NOMO-1 (cell line): Measurements from ENCODE around the gene CST7.

Experiments
- DNase-seq, 2 experiments: peaks; one replicate each; lab custom pipeline; 2025; ENCODE audit not compliant: unreplicated experiment in 2 of 2; lab: John Stamatoyannopoulos, UW

Gene CST7

GRCh38 chr20:24950128-24950835 is 1.2 kb downstream of the CST7 start:
- DNase-seq, result no peak

DNA sequence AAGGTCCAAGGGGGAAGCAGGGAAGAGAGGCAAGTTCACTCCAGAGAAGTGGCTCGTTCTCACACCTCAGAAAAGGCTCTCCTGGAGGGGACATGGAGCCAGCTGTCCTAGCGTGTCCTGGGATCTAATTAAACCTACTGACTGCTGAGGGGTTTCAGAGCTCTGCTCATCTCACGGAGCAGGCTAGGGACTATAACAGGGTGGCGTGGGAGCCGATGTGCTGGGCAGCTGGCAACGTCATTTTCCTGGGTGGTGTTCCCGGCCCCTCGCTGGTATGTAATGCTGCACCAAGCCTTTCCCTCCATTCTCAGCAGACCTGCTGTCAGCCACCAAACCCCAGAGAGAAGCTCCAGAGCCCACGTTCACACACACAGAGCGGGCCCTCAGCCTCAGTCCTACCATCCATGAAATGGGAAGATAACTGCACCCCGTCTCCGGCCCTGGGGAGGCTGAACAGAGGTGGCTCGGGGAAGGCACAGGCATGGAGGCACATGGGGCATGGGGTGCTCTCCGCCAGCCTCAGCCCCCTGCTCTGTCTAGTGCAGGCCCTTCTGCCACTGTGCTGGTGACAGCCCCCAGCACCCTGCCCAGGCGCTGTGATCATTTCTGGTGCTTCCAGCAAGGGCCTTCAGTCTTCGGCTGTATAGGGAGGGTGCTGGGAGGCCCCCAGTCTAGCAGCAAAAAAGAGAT is 1.9 kb downstream of the CST7 start:
- DNase-seq, result no peak

DNA sequence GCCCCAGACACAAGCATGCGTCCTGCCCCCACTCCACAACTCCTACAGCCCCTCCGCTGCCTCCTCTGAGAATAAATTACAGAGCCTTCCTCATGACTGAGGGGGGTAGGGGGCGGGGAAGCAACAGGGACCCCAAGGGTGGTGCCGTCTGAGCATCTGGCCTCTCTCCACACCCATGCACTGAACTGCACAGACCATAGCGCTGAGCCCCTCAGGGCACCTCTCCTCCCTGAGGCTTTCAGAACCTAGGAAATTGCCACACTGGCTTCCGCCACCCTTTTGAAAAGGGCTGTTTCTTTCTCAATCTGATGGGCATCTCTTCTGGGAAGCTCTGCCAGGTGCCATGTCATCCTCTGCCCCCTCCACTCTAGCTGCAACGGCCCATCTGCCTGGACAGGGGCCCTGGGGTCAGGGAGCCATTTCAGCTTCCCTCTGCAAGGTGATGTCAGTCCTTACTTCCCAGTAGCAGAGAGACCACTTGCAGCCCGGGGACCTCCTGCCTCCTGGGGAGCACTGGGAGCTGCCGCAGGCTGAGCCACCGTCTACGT is 2.5 kb downstream of the CST7 start:
- no peak for DNase-seq

DNA sequence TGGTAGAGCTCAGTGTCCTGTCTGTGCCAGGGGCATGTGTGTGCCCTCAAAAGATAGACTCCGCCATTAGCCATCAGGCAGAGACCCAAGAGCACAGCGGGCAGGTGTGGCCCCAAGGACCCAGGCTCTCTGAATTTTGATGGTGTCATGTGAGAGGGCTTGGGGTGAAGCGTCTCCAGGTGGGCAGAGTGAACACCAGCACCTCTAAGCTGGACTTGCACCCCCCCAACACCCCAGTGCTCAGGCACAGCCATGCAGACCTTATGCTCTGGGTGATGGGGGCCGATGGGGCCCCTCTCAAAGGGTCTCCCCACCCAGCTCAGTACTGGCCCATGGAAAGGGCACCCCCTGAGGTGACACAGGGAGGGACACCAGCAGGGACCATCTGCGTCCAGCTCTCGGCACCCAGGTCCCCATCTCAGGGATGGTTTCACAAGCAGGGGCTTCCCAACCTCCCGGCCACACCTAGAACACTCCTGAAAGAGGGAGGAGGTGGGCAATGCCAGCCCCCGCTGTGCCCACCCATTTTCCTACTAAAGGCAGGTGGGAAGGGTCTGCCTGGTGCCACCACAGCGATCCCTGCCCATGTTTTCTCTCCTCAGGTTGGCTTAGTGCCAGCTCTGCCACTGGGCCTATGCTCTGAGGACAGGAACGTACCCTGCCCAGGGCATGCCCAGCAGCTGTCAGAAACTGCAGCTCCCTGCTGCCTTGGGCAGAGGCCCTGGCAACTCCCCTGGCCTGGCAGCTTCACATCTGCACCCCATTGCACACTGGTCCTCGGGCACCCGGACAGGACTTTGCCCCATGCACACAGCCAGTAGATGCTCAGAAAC is 3.5 kb downstream of the CST7 start:
- DNase-seq, result no peak

DNA sequence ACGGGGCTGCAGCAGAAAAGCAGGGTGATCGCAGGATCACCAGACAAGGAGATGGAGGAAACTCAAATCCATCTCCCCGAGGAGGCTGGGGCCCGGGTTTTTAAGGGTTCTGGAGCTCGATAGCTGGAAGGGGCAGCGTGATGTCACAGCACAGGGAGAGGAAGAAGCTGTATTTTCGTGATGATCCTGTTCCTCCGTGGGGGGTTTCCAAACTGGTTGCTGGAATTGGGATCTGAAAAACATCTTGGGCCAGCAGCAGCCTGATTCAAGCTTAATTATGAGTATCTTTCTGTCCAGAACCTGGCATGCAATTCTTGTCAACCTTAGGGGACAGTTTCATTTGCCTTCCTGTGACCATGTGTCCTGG is 4.1 kb downstream of the CST7 start:
- DNase-seq, result no peak

- no peak for DNase-seq
Observed at GRCh38 chr20:24953621-24954133, 4.6 kb downstream of the CST7 start.

DNA sequence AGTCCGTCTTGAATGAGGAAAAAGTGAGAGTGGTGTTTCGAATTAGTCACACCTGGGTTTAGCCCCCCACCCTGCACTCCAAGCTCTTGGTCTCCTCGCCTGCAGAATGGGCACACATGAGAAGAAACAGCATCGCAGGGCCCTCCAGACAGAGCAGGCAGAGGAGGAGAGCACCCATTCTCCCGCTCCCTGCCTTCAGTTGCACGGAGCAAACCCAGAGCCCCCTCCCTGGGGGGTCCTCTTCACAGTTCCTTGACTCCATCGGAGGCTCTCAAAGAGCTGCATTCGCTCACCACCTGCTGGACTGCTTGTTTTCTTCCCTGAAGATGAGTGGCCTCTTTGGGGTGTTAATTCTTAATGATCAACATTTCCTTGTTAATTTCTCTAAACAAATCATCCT is 5.1 kb downstream of the CST7 start:
- no peak for DNase-seq

- peak in 1 of 2 experiments; percentile 11 for DNase-seq
Observed at GRCh38 chr20:24954566-24954965, 5.5 kb downstream of the CST7 start.

GRCh38 chr20:24955045-24955444 is 6.0 kb downstream of the CST7 start:
- DNase-seq, result no peak

DNA sequence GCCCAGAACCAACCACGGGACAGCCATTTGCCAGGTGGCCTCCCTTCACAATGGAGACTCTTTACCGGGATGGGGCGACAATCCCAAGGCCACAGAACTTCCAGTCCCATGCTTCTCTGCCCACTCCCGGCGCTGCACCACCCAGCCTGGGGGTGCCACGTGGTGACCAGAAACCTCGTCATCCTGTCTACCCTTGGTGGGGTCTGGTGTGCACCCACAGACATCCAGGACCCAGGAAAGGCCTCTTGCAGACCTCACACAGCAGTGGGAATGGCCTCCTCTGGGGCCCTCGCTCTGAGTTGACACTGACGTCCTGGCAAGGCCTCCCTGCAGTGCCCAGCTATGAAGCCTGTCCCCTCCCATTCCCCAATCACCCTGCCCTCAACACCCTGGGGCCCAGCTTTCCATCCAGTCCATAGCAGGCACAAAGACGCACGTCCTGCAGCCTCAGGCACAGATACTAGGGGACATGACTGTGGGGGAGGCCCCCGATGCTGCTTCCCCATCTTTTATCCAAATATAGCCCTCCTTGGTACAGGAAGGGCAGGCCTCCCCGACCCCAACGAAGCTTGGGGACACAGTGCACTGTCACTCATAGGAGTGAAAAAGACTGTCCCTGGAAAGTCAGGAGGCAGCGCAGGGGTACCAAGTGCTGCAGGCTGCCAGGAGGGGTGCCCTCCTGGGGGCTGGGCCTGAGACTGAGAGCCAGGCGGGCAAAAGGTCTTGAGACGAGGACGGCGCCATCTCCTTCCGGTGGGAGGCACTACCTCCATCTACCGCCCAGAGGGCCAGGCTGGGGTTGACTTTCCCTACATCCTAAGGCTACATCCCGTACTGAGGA is 7.2 kb downstream of the CST7 start:
- DNase-seq, result no peak

GRCh38 chr20:24957326-24958016 is 8.4 kb downstream of the CST7 start:
- DNase-seq, result no peak

- DNase-seq, result no peak
Observed at GRCh38 chr20:24958506-24959385, 9.7 kb downstream of the CST7 start.

DNA sequence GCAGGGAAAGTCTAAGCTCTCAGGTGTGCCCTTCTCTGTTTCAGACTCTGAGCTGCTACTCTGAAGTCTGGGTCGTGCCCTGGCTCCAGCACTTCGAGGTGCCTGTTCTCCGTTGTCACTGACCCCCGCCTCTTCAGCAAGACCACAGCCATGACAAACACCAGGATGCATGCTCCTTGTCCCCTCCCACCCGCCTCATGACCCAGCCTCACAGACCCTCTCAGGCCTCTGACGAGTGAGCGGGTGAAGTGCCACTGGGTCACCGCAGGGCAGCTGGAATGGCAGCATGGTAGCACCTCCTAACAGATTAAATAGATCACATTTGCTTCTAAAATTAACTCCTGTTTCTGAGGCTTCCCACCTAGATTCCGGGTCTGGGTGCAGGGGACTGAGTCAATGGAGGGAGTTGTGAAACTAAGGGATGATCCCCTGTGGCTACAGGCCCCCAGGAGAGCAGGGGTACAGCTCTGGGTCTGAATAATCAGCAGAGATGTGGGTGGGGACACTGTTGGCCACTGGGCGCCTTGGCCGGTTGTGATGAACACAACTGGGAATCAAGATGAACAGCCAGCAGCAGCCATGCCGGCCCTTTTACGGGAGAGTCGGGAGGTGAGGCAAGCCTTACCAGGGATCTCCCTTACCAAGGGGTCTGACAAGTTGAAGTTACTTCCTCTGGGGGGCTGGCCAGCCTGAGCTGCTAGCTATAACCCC is 10.7 kb downstream of the CST7 start:
- DNase-seq, result no peak

DNA sequence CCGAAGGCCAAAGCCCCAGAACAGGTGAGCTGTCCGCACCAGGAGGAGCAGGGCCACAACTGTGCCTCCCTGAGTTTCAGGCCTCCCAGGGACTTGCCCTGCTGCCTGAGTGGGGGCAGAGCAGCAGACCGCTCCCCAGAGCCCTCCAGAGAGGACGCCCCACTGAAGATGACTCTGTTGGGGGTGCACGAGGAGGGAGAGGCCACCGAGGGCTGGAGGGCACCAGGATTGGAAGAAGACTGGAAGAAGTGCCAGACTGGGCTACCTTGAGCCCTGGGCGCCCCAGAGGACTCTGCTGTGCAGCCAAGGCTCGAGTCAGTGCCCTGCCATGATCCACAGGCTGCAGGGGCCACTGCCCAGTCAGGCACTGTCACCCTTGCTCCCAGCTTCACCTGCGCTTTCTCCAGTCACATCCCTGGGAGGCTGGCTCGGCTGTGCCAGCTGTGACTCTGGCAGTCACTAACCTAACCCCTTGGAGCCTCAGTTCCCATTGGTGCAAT is 11.3 kb downstream of the CST7 start:
- DNase-seq, result no peak

GRCh38 chr20:24960861-24961260 is 11.8 kb downstream of the CST7 start:
- no peak for DNase-seq

GRCh38 chr20:24961384-24962181 is 12.5 kb downstream of the CST7 start:
- no peak for DNase-seq

- no peak for DNase-seq
Observed at GRCh38 chr20:24962182-24962492, 13.1 kb downstream of the CST7 start.
